Brain microvascular endothelial cell (primary cell): ENCODE data around the gene THAP8.

Source experiments
- DNase-seq: peaks from one replicate; pipeline ENCODE4 v3.0.0-alpha.2; 2020
- H3K27ac ChIP-seq: fragments of 250-450 bp; sonication (Bioruptor Pico); 2 replicates; pipeline ENCODE4 v1.5.1; 2020; ENCODE audit warnings: mild to moderate bottlenecking, moderate library complexity
- H3K27me3 ChIP-seq: fragments of 250-450 bp; sonication (Bioruptor Pico); replicated peaks from 2 replicates; pipeline ENCODE4 v1.5.1; 2020; ENCODE audit warnings: mild to moderate bottlenecking
- H3K36me3 ChIP-seq: fragments of 250-450 bp; sonication (Bioruptor Pico); replicated peaks from 2 replicates; pipeline ENCODE4 v1.5.1; 2020; ENCODE audit warnings: mild to moderate bottlenecking
- H3K4me3 ChIP-seq: 2 replicates; pipeline ENCODE4 v1.5.1; 2011; ENCODE audit warnings: low read depth, mild to moderate bottlenecking, control low read depth, low read length, moderate library complexity
- CTCF ChIP-seq: IDR thresholded peaks from 2 replicates; pipeline ENCODE4 v1.5.1; 2011; ENCODE audit warnings: low read depth, mild to moderate bottlenecking, moderate library complexity, low read length, control low read depth, inconsistent platforms; ENCODE audit errors: missing control alignments
- in situ Hi-C: cut with HindIII; loops from 2 replicates; pipeline ENCODE4 v1.10.0; 2017; ENCODE audit warnings: low sequenced_read_pairs, low pct_ligation_motif_present

Gene THAP8

DNA sequence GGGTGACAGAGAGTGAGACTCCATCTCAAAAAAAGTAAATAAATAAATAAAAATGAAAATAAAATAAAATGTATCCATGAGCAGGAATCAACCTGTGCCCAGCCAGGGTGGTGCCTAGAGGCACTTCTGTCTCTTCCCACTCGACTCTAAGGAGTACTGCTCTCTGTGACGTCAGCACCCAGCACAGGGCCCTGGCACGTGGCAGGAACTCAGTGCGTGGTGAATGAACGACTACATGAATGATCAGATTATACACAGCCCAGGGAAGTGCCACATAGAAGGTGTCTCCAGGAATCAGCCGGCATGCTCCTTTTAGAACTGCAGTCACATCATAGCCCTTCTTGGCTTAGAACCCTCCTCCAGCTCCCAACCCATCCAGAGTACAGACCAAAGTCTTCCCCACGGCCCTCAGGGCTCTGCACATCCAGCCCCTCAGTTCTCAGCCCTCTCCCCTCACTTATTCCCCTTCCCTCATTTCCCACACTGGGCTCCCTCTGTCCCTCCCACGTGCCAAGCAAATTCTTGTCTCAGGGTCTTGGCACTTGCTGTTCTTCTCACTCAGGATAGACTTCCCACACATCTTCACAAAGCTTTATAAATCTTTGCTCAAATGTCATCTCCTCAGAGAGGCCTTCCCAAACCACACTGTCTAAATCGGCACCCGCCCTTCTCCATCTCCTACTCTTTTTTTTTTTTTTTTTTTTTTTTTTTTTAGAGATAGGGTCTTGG is 25.6 kb downstream of the THAP8 start:
- Histone ChIP-seq H3K36me3 (peaks cover 5% of the 10 kb centered on the region), H3K27me3 (no peaks in the 10 kb centered on the region), H3K27ac (no peak overlapping the region), H3K4me3 (no peak overlapping the region)
- in situ Hi-C loops, result no loop called here
- no peak for TF ChIP-seq CTCF
- DNase-seq, result no peak

- H3K36me3 ChIP-seq, result peaks cover 5% of the 10 kb centered on the region
- TF ChIP-seq CTCF, result no peak
- in situ Hi-C loops, result no loop called here
Measured at GRCh38 chr19:36027696-36028095, 26.4 kb downstream of the THAP8 start.

DNA sequence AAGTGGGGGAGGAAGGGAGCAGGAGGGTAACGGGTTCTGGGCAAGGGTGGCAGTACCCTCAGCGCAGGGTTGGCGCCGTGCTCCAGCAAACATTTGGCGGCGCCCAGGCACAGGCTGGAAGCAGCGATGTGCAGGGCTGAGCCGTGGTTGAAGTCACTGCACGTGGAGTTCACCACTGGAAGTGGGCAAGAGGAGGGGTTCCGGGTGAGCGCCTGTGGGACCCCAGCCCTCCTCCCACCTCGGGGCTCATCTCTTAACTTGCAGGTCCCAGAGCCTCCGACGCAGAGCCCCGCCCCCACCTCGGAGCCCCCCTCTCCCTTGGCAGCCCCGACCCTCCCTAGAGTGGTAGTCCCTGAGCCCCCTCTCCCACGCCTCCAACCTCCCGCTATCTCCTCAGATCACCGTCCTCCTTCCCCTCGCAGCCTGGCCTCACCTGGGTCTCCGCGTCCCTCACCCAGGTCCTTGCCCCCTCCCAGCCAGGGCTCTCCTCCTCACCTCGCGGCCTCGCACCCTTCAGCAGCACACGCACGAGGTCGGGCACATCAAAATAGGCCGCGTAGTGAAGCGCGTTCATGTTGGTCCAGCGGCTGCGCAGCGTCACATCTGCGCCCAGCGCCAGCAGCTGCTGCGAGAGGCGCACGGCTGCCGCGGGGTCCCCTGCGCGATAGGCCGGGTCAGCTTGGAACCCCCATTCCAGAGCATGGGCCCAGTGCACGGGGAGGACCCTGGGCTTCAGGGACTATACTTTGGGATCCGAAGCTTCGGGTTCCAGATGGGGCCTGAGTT is 27.8 kb downstream of the THAP8 start:
- no peak for TF ChIP-seq CTCF
- in situ Hi-C loops, result no loop called here
- peaks cover 9% of the 10 kb centered on the region for H3K36me3 ChIP-seq

More at GRCh38 chr19:36027696-36028095, 26.4 kb downstream of the THAP8 start:
- H3K4me3 ChIP-seq, result no peak overlapping the region
- no peak for DNase-seq
- H3K27ac ChIP-seq, result no peak overlapping the region
- H3K27me3 ChIP-seq, result no peaks in the 10 kb centered on the region

GRCh38 chr19:36025541-36025940 is 28.5 kb downstream of the THAP8 start:
- peaks cover 9% of the 10 kb centered on the region for H3K36me3 ChIP-seq
- no peak overlapping the region for H3K27ac ChIP-seq
- in situ Hi-C loops, result no loop called here
- H3K4me3 ChIP-seq, result no peak overlapping the region
- no peak for DNase-seq
- TF ChIP-seq CTCF, result no peak
- H3K27me3 ChIP-seq, result no peaks in the 10 kb centered on the region

More for the DNA sequence above, 27.8 kb downstream of the THAP8 start:
- no peak overlapping the region for H3K27ac ChIP-seq
- no peaks in the 10 kb centered on the region for H3K27me3 ChIP-seq
- no peak for DNase-seq
- no peak overlapping the region for H3K4me3 ChIP-seq

DNA sequence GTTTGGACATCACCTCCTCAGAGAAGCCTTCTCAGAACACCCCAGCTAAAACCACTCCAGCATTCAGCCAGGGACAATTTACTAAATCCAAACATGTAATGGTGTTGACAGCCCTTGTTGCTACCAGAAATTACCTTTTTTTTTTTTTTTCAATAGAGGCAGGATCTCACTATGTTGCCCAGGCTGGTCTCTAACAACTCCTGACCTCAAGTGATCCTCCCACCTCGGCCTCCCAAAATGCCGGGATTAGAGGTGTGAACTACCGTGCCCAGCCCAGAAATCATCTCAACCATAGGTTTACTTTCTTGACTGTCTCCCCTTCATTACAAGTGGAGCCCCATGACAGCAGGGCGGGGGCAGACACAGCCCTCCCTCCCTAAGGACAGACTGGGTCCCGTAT is 30.7 kb downstream of the THAP8 start:
- H3K4me3 ChIP-seq, result no peak overlapping the region
- no peak for DNase-seq
- TF ChIP-seq CTCF, result no peak
- in situ Hi-C loops, result no loop called here
- H3K27ac ChIP-seq, result no peak overlapping the region
- H3K27me3 ChIP-seq, result no peaks in the 10 kb centered on the region
- H3K36me3 ChIP-seq, result peaks cover 14% of the 10 kb centered on the region
